ENCODE measurements around the gene EMCN. TPM values are rescaled to one million over a fixed set of nuclear protein-coding genes. Genes with fewer than 3 reads are reported as not detected.

Gene EMCN
- total RNA-seq, 1 experiment from 2014 or later: not detected

DNA sequence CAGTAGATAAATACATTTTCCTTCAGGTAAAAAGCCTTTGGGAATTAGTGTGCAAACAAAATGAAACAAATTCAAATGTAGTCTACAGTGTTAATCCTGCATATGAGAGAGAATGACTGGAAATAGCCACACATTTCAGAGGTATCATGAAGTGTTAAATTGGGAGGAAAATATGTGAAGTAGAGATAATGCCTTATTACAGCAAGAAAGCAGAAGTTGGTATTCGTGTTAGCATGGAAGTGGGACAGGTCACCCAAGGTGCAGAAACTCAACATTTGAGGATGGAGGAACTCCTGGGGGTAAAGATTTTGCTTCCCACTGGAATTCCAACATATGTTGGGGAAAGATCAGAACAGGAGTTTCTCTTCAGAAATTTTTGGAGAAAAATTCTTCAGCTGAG is 51.3 kb downstream of the EMCN start:
- no peak overlapping the region for H3K4me2 ChIP-seq (ENCODE audit: insufficient read depth, insufficient read length, low read length)
- no peak overlapping the region for H2BK20ac ChIP-seq (ENCODE audit: low read depth, low read length, poor library complexity, severe bottlenecking)
- H4K5ac ChIP-seq (ENCODE audit: insufficient read length, low read depth, low read length): no peak overlapping the region
- no peaks in the 10 kb centered on the region for H3K27me3 ChIP-seq (ENCODE audit: insufficient read depth, low read length)
- no peak overlapping the region for H2BK5ac ChIP-seq (ENCODE audit: insufficient read length, low read length)
- Mint-ChIP-seq H3K36me3 (ENCODE audit: insufficient read depth in 1 of 3, low read depth in 3 of 3) (no peaks in the 10 kb centered on the region; a peak in 1 of 7 replicates), H3K9me3 (no peaks in the 10 kb centered on the region), H3K27ac (no peak overlapping the region), H3K27me3 (ENCODE audit: low read depth) (no peaks in the 10 kb centered on the region), H3K4me1 (peaks cover 2% of the 10 kb centered on the region in 2 experiments; a peak in 2 of 4 replicates), H3K4me3 (no peak overlapping the region)
- TF ChIP-seq, protein P1, sequence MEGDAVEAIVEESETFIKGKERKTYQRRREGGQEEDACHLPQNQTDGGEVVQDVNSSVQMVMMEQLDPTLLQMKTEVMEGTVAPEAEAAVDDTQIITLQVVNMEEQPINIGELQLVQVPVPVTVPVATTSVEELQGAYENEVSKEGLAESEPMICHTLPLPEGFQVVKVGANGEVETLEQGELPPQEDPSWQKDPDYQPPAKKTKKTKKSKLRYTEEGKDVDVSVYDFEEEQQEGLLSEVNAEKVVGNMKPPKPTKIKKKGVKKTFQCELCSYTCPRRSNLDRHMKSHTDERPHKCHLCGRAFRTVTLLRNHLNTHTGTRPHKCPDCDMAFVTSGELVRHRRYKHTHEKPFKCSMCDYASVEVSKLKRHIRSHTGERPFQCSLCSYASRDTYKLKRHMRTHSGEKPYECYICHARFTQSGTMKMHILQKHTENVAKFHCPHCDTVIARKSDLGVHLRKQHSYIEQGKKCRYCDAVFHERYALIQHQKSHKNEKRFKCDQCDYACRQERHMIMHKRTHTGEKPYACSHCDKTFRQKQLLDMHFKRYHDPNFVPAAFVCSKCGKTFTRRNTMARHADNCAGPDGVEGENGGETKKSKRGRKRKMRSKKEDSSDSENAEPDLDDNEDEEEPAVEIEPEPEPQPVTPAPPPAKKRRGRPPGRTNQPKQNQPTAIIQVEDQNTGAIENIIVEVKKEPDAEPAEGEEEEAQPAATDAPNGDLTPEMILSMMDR (conservative IDR thresholded peaks at IDR 0.05): no peak
- H3K4ac ChIP-seq (ENCODE audit: low read depth, low read length): no peak overlapping the region
- no peak overlapping the region for H2BK15ac ChIP-seq (ENCODE audit: low read depth, low read length)
- no peak for DNase-seq
- H4K8ac ChIP-seq (replicated peaks; ENCODE audit: insufficient read length, low read depth, low read length): no peak overlapping the region
- no peak overlapping the region for H3K9ac ChIP-seq (ENCODE audit: extremely low read depth, insufficient read length, low read length)
- H3K14ac ChIP-seq (ENCODE audit: insufficient read depth, low read length): no peak overlapping the region
- no peaks in the 10 kb centered on the region for H3K79me2 ChIP-seq (ENCODE audit: insufficient read depth, low read length)
- H3K23me2 ChIP-seq (ENCODE audit: insufficient read length, low read depth, low read length, poor library complexity, severe bottlenecking): no peaks in the 10 kb centered on the region
- no peaks in the 10 kb centered on the region for H4K20me1 ChIP-seq (ENCODE audit: control insufficient read depth, insufficient read depth, insufficient read length)
- WGBS (ENCODE audit: extremely low coverage, insufficient read length, low lambda C conversion rate): no CpG with 5 or more reads among the region's 1 CpG
- no peaks in the 10 kb centered on the region for H3K79me1 ChIP-seq (ENCODE audit: insufficient read depth, low read depth, low read length, poor library complexity, severe bottlenecking)
- H3K56ac ChIP-seq (ENCODE audit: insufficient read length, low read depth, low read length): no peak overlapping the region
- H3K4me1 ChIP-seq (ENCODE audit: insufficient read depth, low read length): no peaks in the 10 kb centered on the region
- H3K18ac ChIP-seq (ENCODE audit: insufficient read length, low read depth, low read length): no peak overlapping the region
- H3K9me3 ChIP-seq (ENCODE audit: control insufficient read depth, low read depth, low read length): no peaks in the 10 kb centered on the region
- no peak overlapping the region for H2AFZ ChIP-seq (ENCODE audit: low read length)
- no peak overlapping the region for H2BK12ac ChIP-seq (ENCODE audit: insufficient read length, low read depth, low read length)
- H2AK5ac ChIP-seq (ENCODE audit: insufficient read length, low read length): no peak overlapping the region
- no peak overlapping the region for H2BK120ac ChIP-seq (ENCODE audit: low read depth, low read length, poor library complexity, severe bottlenecking)
- no peak overlapping the region for H3K27ac ChIP-seq (ENCODE audit: insufficient read length, low read depth, low read length)
- no peak overlapping the region for H3T11ph ChIP-seq (ENCODE audit: low read length)
- no peak overlapping the region for H3K23ac ChIP-seq (ENCODE audit: insufficient read length, low read depth, low read length)
- H4K91ac ChIP-seq (ENCODE audit: insufficient read length, low read depth, low read length): no peak overlapping the region

Data from H9 (cell line).